ENCODE data around the gene ZPBP2. TPM values are rescaled to one million over a fixed set of nuclear protein-coding genes. Genes with fewer than 3 reads are reported as not detected.

Gene ZPBP2
- total and polyA plus RNA-seq, 2 of the 13 experiments (the other 11 are each of a cell fraction or from before 2014, with no cell fraction given), result not detected

DNA sequence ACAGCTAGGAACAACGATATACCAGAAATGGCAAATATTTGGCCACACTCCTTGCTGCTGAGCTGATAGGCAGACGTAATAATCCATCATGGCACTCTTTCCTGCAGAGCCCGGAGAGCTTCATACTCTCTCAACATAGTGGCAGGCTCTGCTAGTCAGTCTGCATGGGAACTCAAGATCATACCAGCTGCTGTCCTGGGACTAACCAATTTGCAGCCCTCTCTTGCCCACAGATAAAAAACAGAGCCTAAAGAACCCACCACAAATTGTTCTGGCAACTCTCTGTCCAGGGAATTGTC lies 36.9 kb downstream of the ZPBP2 start (continued):
- TF ChIP-seq, protein P1, sequence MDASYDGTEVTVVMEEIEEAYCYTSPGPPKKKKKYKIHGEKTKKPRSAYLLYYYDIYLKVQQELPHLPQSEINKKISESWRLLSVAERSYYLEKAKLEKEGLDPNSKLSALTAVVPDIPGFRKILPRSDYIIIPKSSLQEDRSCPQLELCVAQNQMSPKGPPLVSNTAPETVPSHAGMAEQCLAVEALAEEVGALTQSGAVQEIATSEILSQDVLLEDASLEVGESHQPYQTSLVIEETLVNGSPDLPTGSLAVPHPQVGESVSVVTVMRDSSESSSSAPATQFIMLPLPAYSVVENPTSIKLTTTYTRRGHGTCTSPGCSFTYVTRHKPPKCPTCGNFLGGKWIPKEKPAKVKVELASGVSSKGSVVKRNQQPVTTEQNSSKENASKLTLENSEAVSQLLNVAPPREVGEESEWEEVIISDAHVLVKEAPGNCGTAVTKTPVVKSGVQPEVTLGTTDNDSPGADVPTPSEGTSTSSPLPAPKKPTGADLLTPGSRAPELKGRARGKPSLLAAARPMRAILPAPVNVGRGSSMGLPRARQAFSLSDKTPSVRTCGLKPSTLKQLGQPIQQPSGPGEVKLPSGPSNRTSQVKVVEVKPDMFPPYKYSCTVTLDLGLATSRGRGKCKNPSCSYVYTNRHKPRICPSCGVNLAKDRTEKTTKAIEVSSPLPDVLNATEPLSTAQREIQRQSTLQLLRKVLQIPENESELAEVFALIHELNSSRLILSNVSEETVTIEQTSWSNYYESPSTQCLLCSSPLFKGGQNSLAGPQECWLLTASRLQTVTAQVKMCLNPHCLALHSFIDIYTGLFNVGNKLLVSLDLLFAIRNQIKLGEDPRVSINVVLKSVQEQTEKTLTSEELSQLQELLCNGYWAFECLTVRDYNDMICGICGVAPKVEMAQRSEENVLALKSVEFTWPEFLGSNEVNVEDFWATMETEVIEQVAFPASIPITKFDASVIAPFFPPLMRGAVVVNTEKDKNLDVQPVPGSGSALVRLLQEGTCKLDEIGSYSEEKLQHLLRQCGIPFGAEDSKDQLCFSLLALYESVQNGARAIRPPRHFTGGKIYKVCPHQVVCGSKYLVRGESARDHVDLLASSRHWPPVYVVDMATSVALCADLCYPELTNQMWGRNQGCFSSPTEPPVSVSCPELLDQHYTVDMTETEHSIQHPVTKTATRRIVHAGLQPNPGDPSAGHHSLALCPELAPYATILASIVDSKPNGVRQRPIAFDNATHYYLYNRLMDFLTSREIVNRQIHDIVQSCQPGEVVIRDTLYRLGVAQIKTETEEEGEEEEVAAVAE (CRISPR knock-in tag; IDR thresholded peaks at IDR 0.05; ENCODE audit: borderline replicate concordance), result 0 out of 2 replicates have a peak, but pooled peaks have one; percentile 16
- TF ChIP-seq KDM5A (IDR thresholded peaks at IDR 0.05; ENCODE audit: borderline replicate concordance, low read length), result no peak
- TF ChIP-seq GABPB1 (CRISPR knock-in tag; IDR thresholded peaks at IDR 0.05), result no peak
- no peak for TF ChIP-seq SMYD3 (CRISPR knock-in tag; IDR thresholded peaks at IDR 0.05)
- TF ChIP-seq, protein P2, sequence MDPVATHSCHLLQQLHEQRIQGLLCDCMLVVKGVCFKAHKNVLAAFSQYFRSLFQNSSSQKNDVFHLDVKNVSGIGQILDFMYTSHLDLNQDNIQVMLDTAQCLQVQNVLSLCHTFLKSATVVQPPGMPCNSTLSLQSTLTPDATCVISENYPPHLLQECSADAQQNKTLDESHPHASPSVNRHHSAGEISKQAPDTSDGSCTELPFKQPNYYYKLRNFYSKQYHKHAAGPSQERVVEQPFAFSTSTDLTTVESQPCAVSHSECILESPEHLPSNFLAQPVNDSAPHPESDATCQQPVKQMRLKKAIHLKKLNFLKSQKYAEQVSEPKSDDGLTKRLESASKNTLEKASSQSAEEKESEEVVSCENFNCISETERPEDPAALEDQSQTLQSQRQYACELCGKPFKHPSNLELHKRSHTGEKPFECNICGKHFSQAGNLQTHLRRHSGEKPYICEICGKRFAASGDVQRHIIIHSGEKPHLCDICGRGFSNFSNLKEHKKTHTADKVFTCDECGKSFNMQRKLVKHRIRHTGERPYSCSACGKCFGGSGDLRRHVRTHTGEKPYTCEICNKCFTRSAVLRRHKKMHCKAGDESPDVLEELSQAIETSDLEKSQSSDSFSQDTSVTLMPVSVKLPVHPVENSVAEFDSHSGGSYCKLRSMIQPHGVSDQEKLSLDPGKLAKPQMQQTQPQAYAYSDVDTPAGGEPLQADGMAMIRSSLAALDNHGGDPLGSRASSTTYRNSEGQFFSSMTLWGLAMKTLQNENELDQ (CRISPR knock-in tag; IDR thresholded peaks at IDR 0.05; ENCODE audit: borderline replicate concordance), result no peak
- no peak for TF ChIP-seq ZFP37 (CRISPR knock-in tag; IDR thresholded peaks at IDR 0.05; ENCODE audit: borderline replicate concordance)
- TF ChIP-seq ZBTB42 (CRISPR knock-in tag; IDR thresholded peaks at IDR 0.05), result no peak
- peak; percentile 8; the same call in 1 of the 2 replicates for TF ChIP-seq POGZ (CRISPR knock-in tag; IDR thresholded peaks at IDR 0.05)
- TF ChIP-seq, protein P3, sequence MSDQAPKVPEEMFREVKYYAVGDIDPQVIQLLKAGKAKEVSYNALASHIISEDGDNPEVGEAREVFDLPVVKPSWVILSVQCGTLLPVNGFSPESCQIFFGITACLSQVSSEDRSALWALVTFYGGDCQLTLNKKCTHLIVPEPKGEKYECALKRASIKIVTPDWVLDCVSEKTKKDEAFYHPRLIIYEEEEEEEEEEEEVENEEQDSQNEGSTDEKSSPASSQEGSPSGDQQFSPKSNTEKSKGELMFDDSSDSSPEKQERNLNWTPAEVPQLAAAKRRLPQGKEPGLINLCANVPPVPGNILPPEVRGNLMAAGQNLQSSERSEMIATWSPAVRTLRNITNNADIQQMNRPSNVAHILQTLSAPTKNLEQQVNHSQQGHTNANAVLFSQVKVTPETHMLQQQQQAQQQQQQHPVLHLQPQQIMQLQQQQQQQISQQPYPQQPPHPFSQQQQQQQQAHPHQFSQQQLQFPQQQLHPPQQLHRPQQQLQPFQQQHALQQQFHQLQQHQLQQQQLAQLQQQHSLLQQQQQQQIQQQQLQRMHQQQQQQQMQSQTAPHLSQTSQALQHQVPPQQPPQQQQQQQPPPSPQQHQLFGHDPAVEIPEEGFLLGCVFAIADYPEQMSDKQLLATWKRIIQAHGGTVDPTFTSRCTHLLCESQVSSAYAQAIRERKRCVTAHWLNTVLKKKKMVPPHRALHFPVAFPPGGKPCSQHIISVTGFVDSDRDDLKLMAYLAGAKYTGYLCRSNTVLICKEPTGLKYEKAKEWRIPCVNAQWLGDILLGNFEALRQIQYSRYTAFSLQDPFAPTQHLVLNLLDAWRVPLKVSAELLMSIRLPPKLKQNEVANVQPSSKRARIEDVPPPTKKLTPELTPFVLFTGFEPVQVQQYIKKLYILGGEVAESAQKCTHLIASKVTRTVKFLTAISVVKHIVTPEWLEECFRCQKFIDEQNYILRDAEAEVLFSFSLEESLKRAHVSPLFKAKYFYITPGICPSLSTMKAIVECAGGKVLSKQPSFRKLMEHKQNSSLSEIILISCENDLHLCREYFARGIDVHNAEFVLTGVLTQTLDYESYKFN (CRISPR knock-in tag; conservative IDR thresholded peaks at IDR 0.05), result 0 out of 2 replicates have a peak, but pooled peaks have one; percentile 35
- no peak for TF ChIP-seq ZNF564 (CRISPR knock-in tag; IDR thresholded peaks at IDR 0.05)
- TF ChIP-seq ZNF644 (CRISPR knock-in tag; IDR thresholded peaks at IDR 0.05; ENCODE audit: low read depth), result peak; percentile 4; the same call in 1 of the 2 replicates
- TF ChIP-seq NPAS2 (CRISPR knock-in tag; IDR thresholded peaks at IDR 0.05; ENCODE audit: borderline replicate concordance), result no peak
- TF ChIP-seq ZNF777 (CRISPR knock-in tag; IDR thresholded peaks at IDR 0.05), result no peak
- TF ChIP-seq, protein P4, sequence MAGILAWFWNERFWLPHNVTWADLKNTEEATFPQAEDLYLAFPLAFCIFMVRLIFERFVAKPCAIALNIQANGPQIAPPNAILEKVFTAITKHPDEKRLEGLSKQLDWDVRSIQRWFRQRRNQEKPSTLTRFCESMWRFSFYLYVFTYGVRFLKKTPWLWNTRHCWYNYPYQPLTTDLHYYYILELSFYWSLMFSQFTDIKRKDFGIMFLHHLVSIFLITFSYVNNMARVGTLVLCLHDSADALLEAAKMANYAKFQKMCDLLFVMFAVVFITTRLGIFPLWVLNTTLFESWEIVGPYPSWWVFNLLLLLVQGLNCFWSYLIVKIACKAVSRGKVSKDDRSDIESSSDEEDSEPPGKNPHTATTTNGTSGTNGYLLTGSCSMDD (CRISPR knock-in tag; IDR thresholded peaks at IDR 0.05), result no peak
- no peak for TF ChIP-seq ZNF180 (CRISPR knock-in tag; IDR thresholded peaks at IDR 0.05; ENCODE audit: borderline replicate concordance, low read depth)
- no peak for TF ChIP-seq JUND (CRISPR knock-in tag; IDR thresholded peaks at IDR 0.05)
- TF ChIP-seq MIER3 (CRISPR knock-in tag; IDR thresholded peaks at IDR 0.05; ENCODE audit: borderline replicate concordance), result no peak
- 0 out of 2 replicates have a peak, but pooled peaks have one; percentile 12 for TF ChIP-seq IRF2 (CRISPR knock-in tag; IDR thresholded peaks at IDR 0.05)
- peak; percentile 18 for TF ChIP-seq XRCC5 (optimal IDR thresholded peaks at IDR 0.05; ENCODE audit: low read length)
- TF ChIP-seq SIX1 (CRISPR knock-in tag; IDR thresholded peaks at IDR 0.05; ENCODE audit: borderline replicate concordance), result no peak
- TF ChIP-seq ZNF124 (CRISPR knock-in tag; IDR thresholded peaks at IDR 0.05), result peak; percentile 1; the same call in 1 of the 2 replicates
